PC-3 (cell line): ENCODE measurements around the gene UBQLN2. TPM values are rescaled to one million over a fixed set of nuclear protein-coding genes. Genes with fewer than 3 reads are reported as not detected.

ENCODE experiments used
- ATAC-seq: fragments of 200-7000 bp; cut with Tn5 transposase; 2 replicates; pipeline ENCODE4 v1.9.1; 2020; ENCODE audit warnings: mild to moderate bottlenecking, moderate library complexity
- BruUV-seq: library from RNA; stranded (reverse); fragments of 400-500 nt; replicated peaks from 2 replicates; lab custom pipeline; 2021; lab: Mats Ljungman, UMichigan
- CTCF ChIA-PET: fragments of 300-600 bp; sonication (Branson Sonifier 250); formaldehyde crosslinking; loops from one replicate; lab custom pipeline; 2022; ENCODE audit warnings: antibody characterized with exemption; lab: Charles Lee
- POLR2A ChIA-PET: fragments of 300-600 bp; sonication (Branson Sonifier 250); formaldehyde crosslinking; loops from one replicate; lab custom pipeline; 2022; ENCODE audit warnings: antibody characterized with exemption; ENCODE audit not compliant: unreplicated experiment; lab: Charles Lee
- DNase-seq: peaks from one replicate; pipeline ENCODE4 v3.0.0-alpha.2; 2015
- H2AFZ ChIP-seq: fragments of 300-600 bp; sonication (generic); 2 replicates; pipeline ENCODE4 v1.6.0; 2016; ENCODE audit warnings: antibody characterized with exemption, low read length
- H3F3A ChIP-seq: fragments of 300-600 bp; sonication (generic); one replicate; pipeline ENCODE4 v1.6.0; 2017; ENCODE audit warnings: antibody characterized with exemption, low read length, control low read depth, mild to moderate bottlenecking; ENCODE audit not compliant: unreplicated experiment
- H3K27ac ChIP-seq: fragments of 300-600 bp; sonication (generic); 2 replicates; pipeline ENCODE4 v1.5.1; 2016; ENCODE audit warnings: mild to moderate bottlenecking, low read length
- H3K27me3 ChIP-seq: fragments of 300-600 bp; sonication (generic); 2 replicates; pipeline ENCODE4 v1.6.1; 2016; ENCODE audit warnings: low read length, mixed read lengths
- H3K36me3 ChIP-seq: fragments of 300-600 bp; sonication (generic); 2 replicates; pipeline ENCODE4 v1.6.1; 2016; ENCODE audit warnings: low read depth, mixed run types, low read length, mixed read lengths
- H3K4me1 ChIP-seq: fragments of 300-600 bp; sonication (generic); 2 replicates; pipeline ENCODE4 v1.5.1; 2016; ENCODE audit warnings: low read length; ENCODE audit not compliant: insufficient read depth
- H3K4me2 ChIP-seq: fragments of 300-600 bp; sonication (generic); 2 replicates; pipeline ENCODE4 v1.6.0; 2016; ENCODE audit warnings: low read length
- H3K4me3 ChIP-seq: fragments of 300-600 bp; sonication (generic); 2 replicates; pipeline ENCODE4 v1.5.1; 2016; ENCODE audit warnings: mild to moderate bottlenecking, low read length, mixed read lengths
- H3K79me2 ChIP-seq: fragments of 300-600 bp; sonication (generic); 2 replicates; pipeline ENCODE4 v1.6.1; 2017; ENCODE audit warnings: low read length, mixed read lengths
- H3K9ac ChIP-seq: fragments of 300-600 bp; sonication (generic); 2 replicates; pipeline ENCODE4 v1.6.0; 2016; ENCODE audit warnings: mild to moderate bottlenecking, low read length
- H3K9me2 ChIP-seq: fragments of 300-600 bp; sonication (generic); replicated peaks from 2 replicates; pipeline ENCODE4 v1.6.1; 2016; ENCODE audit warnings: mixed run types, low read length, mixed read lengths
- H3K9me3 ChIP-seq: fragments of 300-600 bp; sonication (generic); 2 replicates; pipeline ENCODE4 v1.6.1; 2016; ENCODE audit warnings: low read length, mixed read lengths
- H4K20me1 ChIP-seq: fragments of 300-600 bp; sonication (generic); 2 replicates; pipeline ENCODE4 v1.6.1; 2016; ENCODE audit warnings: low read length, mixed read lengths
- CTCF ChIP-seq: fragments of 300-600 bp; sonication (generic); conservative IDR thresholded peaks from 2 replicates; pipeline ENCODE4 v1.5.1; 2017; ENCODE audit warnings: antibody characterized with exemption, low read depth, mild to moderate bottlenecking, low read length
- EZH2 ChIP-seq: fragments of 300-600 bp; sonication (generic); IDR thresholded peaks from one replicate; pipeline ENCODE4 v1.6.1; 2017; ENCODE audit warnings: antibody characterized with exemption, mild to moderate bottlenecking, low read length; ENCODE audit not compliant: unreplicated experiment
- EZH2phosphoT487 ChIP-seq: fragments of 300-600 bp; sonication (generic); IDR thresholded peaks from 2 replicates; pipeline ENCODE4 v1.6.1; 2018; ENCODE audit warnings: mild to moderate bottlenecking, antibody characterized with exemption, low read length, borderline replicate concordance
- intact Hi-C: fragments of 100-400 bp; cut with micrococcal nuclease; formaldehyde crosslinking; loops from 2 replicates; pipeline ENCODE4 v1.9.0; 2023
- total RNA-seq: library from RNA; depleted of rRNA; stranded (reverse); fragments of >200 nt; gene quantifications from 2 replicates; pipeline ENCODE4 v1.2.3, GENCODE V29; 2014

The UBQLN2 gene
- total RNA-seq, 1 experiment from 2014 or later = 9.7 TPM

DNA sequence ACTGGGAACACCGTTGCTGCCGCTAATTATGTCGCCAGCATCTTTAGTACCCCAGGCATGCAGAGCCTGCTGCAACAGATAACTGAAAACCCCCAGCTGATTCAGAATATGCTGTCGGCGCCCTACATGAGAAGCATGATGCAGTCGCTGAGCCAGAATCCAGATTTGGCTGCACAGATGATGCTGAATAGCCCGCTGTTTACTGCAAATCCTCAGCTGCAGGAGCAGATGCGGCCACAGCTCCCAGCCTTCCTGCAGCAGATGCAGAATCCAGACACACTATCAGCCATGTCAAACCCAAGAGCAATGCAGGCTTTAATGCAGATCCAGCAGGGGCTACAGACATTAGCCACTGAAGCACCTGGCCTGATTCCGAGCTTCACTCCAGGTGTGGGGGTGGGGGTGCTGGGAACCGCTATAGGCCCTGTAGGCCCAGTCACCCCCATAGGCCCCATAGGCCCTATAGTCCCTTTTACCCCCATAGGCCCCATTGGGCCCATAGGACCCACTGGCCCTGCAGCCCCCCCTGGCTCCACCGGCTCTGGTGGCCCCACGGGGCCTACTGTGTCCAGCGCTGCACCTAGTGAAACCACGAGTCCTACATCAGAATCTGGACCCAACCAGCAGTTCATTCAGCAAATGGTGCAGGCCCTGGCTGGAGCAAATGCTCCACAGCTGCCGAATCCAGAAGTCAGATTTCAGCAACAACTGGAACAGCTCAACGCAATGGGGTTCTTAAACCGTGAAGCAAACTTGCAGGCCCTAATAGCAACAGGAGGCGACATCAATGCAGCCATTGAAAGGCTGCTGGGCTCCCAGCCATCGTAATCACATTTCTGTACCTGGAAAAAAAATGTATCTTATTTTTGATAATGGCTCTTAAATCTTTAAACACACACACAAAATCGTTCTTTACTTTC lies 1.8 kb downstream of the UBQLN2 start:
- DNase-seq = no peak
- Histone ChIP-seq H3K27ac (no peak overlapping the region), H3K9ac (peak overlapping the region; percentile 96), H3K4me1 (peaks cover 12% of the 10 kb centered on the region), H4K20me1 (peaks cover 42% of the 10 kb centered on the region), H3K9me2 (no peaks in the 10 kb centered on the region), H3K36me3 (peaks cover 10% of the 10 kb centered on the region), H3F3A (no peaks in the 10 kb centered on the region), H2AFZ (no peak overlapping the region), H3K4me2 (peak overlapping the region; percentile 88), H3K79me2 (peaks cover 57% of the 10 kb centered on the region), H3K4me3 (peak overlapping the region; percentile 90), H3K27me3 (no peaks in the 10 kb centered on the region), H3K9me3 (no peaks in the 10 kb centered on the region)
- ChIA-PET CTCF (no interaction called here), POLR2A (interaction anchor here (0.5 kb wide), 1 partner anchor 45 kb away, joined by 19 read pairs; no protein-coding TSS in a partner anchor)
- no TSS peak for BruUV-seq
- intact Hi-C loops = loop anchor here (2.0 to 10.0 kb wide), 3 partner anchors 90 to 280 kb away; partner anchors contain the start of gene NBDY
- no peak for ATAC-seq
- no peak for TF ChIP-seq CTCF
- TF ChIP-seq EZH2phosphoT487 = no peak
- TF ChIP-seq EZH2 = no peak

GRCh38 chrX:56569378-56570057 lies 6.1 kb downstream of the UBQLN2 start:
- no peaks in the 10 kb centered on the region for H3K9me3 ChIP-seq
- H3K4me2 ChIP-seq = no peak overlapping the region
- BruUV-seq = no TSS peak
- ChIA-PET CTCF (no interaction called here), POLR2A (no interaction called here)
- peaks cover 42% of the 10 kb centered on the region for H4K20me1 ChIP-seq
- no peaks in the 10 kb centered on the region for H3K9me2 ChIP-seq
- no peaks in the 10 kb centered on the region for H3F3A ChIP-seq
- no peak overlapping the region for H3K4me3 ChIP-seq
- intact Hi-C loops = loop anchor here (10.0 kb wide), 2 partner anchors 95 to 285 kb away; no protein-coding TSS in a partner anchor
- peaks cover 9% of the 10 kb centered on the region for H3K4me1 ChIP-seq
- no peak overlapping the region for H3K27ac ChIP-seq
- no peak for DNase-seq
- H3K36me3 ChIP-seq = peaks cover 10% of the 10 kb centered on the region
- peaks cover 47% of the 10 kb centered on the region for H3K79me2 ChIP-seq
- TF ChIP-seq EZH2phosphoT487 (no peak), CTCF (no peak), EZH2 (no peak)
- no peak for ATAC-seq
- H3K9ac ChIP-seq = no peak overlapping the region
- H3K27me3 ChIP-seq = no peaks in the 10 kb centered on the region
- H2AFZ ChIP-seq = no peak overlapping the region
